H9 (cell line): Measurements from ENCODE around the gene DGKB. TPM values are rescaled to one million over a fixed set of nuclear protein-coding genes. Genes with fewer than 3 reads are reported as not detected.

Source experiments
- DNase-seq: peaks from one replicate; pipeline ENCODE4 v3.0.0-alpha.2; 2017
- H2AFZ ChIP-seq: one replicate; pipeline ENCODE4 v1.6.1; 2013; ENCODE audit warnings: mild to moderate bottlenecking, low read length, control low read depth, moderate library complexity
- H2AK5ac ChIP-seq: 2 replicates; pipeline ENCODE4 v1.6.1; 2013; ENCODE audit warnings: low read length, control low read depth, mixed read lengths; ENCODE audit not compliant: insufficient read length
- H2BK120ac ChIP-seq: one replicate; pipeline ENCODE4 v1.6.1; 2013; ENCODE audit warnings: low read depth, mild to moderate bottlenecking, low read length, control low read depth, inconsistent platforms; ENCODE audit not compliant: poor library complexity, severe bottlenecking
- H2BK12ac ChIP-seq: 2 replicates; pipeline ENCODE4 v1.6.1; 2013; ENCODE audit warnings: low read length, control low read depth, mixed read lengths, low read depth; ENCODE audit not compliant: insufficient read length
- H2BK15ac ChIP-seq: 2 replicates; pipeline ENCODE4 v1.6.1; 2013; ENCODE audit warnings: low read depth, low read length, control low read depth
- H2BK20ac ChIP-seq: one replicate; pipeline ENCODE4 v1.6.1; 2013; ENCODE audit warnings: low read depth, mild to moderate bottlenecking, low read length, control low read depth, inconsistent platforms; ENCODE audit not compliant: poor library complexity, severe bottlenecking
- H2BK5ac ChIP-seq: 2 replicates; pipeline ENCODE4 v1.6.1; 2013; ENCODE audit warnings: low read length, control low read depth, mixed read lengths; ENCODE audit not compliant: insufficient read length
- H3K14ac ChIP-seq: 2 replicates; pipeline ENCODE4 v1.6.1; 2013; ENCODE audit warnings: low read length, control low read depth; ENCODE audit not compliant: insufficient read depth
- H3K18ac ChIP-seq: 2 replicates; pipeline ENCODE4 v1.6.1; 2013; ENCODE audit warnings: low read depth, mild to moderate bottlenecking, mixed read lengths, low read length, control low read depth; ENCODE audit not compliant: insufficient read length
- H3K23ac ChIP-seq: 2 replicates; pipeline ENCODE4 v1.6.1; 2013; ENCODE audit warnings: low read length, control low read depth, mixed read lengths, low read depth; ENCODE audit not compliant: insufficient read length
- H3K23me2 ChIP-seq: 2 replicates; pipeline ENCODE4 v1.6.1; 2013; ENCODE audit warnings: low read depth, mild to moderate bottlenecking, mixed read lengths, low read length, control low read depth; ENCODE audit not compliant: insufficient read length, poor library complexity, severe bottlenecking
- H3K27ac ChIP-seq: 2 replicates; pipeline ENCODE4 v1.5.1; 2013; ENCODE audit warnings: low read length, control low read depth, mixed read lengths, low read depth; ENCODE audit not compliant: insufficient read length
- H3K27me3 ChIP-seq: 2 replicates; pipeline ENCODE4 v1.6.1; 2013; ENCODE audit warnings: low read length, control low read depth, inconsistent platforms; ENCODE audit not compliant: insufficient read depth
- H3K4ac ChIP-seq: 2 replicates; pipeline ENCODE4 v1.6.1; 2013; ENCODE audit warnings: low read depth, mild to moderate bottlenecking, control low read depth, inconsistent platforms, low read length, moderate library complexity
- H3K4me1 ChIP-seq: 2 replicates; pipeline ENCODE4 v1.6.1; 2013; ENCODE audit warnings: low read length, control low read depth, inconsistent platforms; ENCODE audit not compliant: insufficient read depth
- H3K4me2 ChIP-seq: 2 replicates; pipeline ENCODE4 v1.6.1; 2013; ENCODE audit warnings: low read length, control low read depth, mixed read lengths; ENCODE audit not compliant: insufficient read length, insufficient read depth
- H3K56ac ChIP-seq: 2 replicates; pipeline ENCODE4 v1.6.1; 2013; ENCODE audit warnings: low read depth, mild to moderate bottlenecking, mixed read lengths, low read length, control low read depth; ENCODE audit not compliant: insufficient read length
- H3K79me1 ChIP-seq: 2 replicates; pipeline ENCODE4 v1.6.1; 2013; ENCODE audit warnings: low read depth, mild to moderate bottlenecking, moderate library complexity, low read length, control low read depth, inconsistent platforms; ENCODE audit not compliant: insufficient read depth, poor library complexity, severe bottlenecking
- H3K79me2 ChIP-seq: 2 replicates; pipeline ENCODE4 v1.6.1; 2013; ENCODE audit warnings: low read length, control low read depth, inconsistent platforms; ENCODE audit not compliant: insufficient read depth
- H3K9ac ChIP-seq: 2 replicates; pipeline ENCODE4 v1.6.1; 2013; ENCODE audit warnings: low read length, control low read depth, mixed read lengths; ENCODE audit not compliant: insufficient read length; ENCODE audit errors: extremely low read depth
- H3K9me3 ChIP-seq: one replicate; pipeline ENCODE4 v1.6.1; 2013; ENCODE audit warnings: low read depth, low read length, inconsistent platforms; ENCODE audit not compliant: control insufficient read depth
- H3T11ph ChIP-seq: one replicate; pipeline ENCODE4 v1.6.1; 2013; ENCODE audit warnings: mild to moderate bottlenecking, low read length, control low read depth, inconsistent platforms
- H4K20me1 ChIP-seq: one replicate; pipeline ENCODE4 v1.6.1; 2013; ENCODE audit not compliant: control insufficient read depth, insufficient read length, insufficient read depth
- H4K5ac ChIP-seq: 2 replicates; pipeline ENCODE4 v1.6.1; 2013; ENCODE audit warnings: low read depth, mild to moderate bottlenecking, mixed read lengths, low read length, control low read depth; ENCODE audit not compliant: insufficient read length
- H4K8ac ChIP-seq: replicated peaks from 2 replicates; pipeline ENCODE4 v1.6.1; 2013; ENCODE audit warnings: low read length, control low read depth, mixed read lengths, low read depth; ENCODE audit not compliant: insufficient read length
- H4K91ac ChIP-seq: 2 replicates; pipeline ENCODE4 v1.6.1; 2013; ENCODE audit warnings: low read depth, mild to moderate bottlenecking, moderate library complexity, mixed read lengths, low read length, control low read depth; ENCODE audit not compliant: insufficient read length
- H3K27ac Mint-ChIP-seq, 3 experiments: 2 replicates in 2 of 3; 3 replicates in 1 of 3; pipeline ENCODE4 v1.8.0; 2020 to 2021; ENCODE audit warnings: mixed read lengths in 3 of 3, mild to moderate bottlenecking in 1 of 3, moderate library complexity in 1 of 3
- H3K27me3 Mint-ChIP-seq: 2 replicates; pipeline ENCODE4 v1.8.0; 2021; ENCODE audit warnings: low read depth, mild to moderate bottlenecking, moderate library complexity, mixed read lengths
- H3K36me3 Mint-ChIP-seq, 3 experiments: 2 replicates in 2 of 3; 3 replicates in 1 of 3; pipeline ENCODE4 v1.8.0; 2020 to 2021; ENCODE audit warnings: low read depth in 3 of 3, mixed read lengths in 3 of 3; ENCODE audit not compliant: insufficient read depth in 1 of 3
- H3K4me1 Mint-ChIP-seq, 2 experiments: 2 replicates each; pipeline ENCODE4 v1.8.0; 2020; ENCODE audit warnings: mixed read lengths in 2 of 2
- H3K4me3 Mint-ChIP-seq, 2 experiments: 2 replicates in 1 of 2; 3 replicates in 1 of 2; pipeline ENCODE4 v1.8.0; 2020 to 2021; ENCODE audit warnings: mild to moderate bottlenecking in 2 of 2, mixed read lengths in 2 of 2, moderate library complexity in 1 of 2
- H3K9me3 Mint-ChIP-seq, 2 experiments: 2 replicates in 1 of 2; 3 replicates in 1 of 2; pipeline ENCODE4 v1.8.0; 2020; ENCODE audit warnings: mild to moderate bottlenecking in 2 of 2, mixed read lengths in 2 of 2, moderate library complexity in 1 of 2
- CTCF ChIP-seq: fragments of 200-600 bp; sonication (generic); conservative IDR thresholded peaks from 3 replicates; pipeline ENCODE4 v1.8.0; 2021; ENCODE audit warnings: antibody characterized with exemption, mild to moderate bottlenecking
- WGBS: extraction: QIAGEN DNeasy Blood & Tissue Kit; methylation state at CpG from one replicate; pipeline ENCODE4 v1.1.7; 2013; ENCODE audit warnings: missing lambda C conversion rate, low lambda C conversion rate, mixed read lengths; ENCODE audit not compliant: insufficient read length; ENCODE audit errors: extremely low coverage; 5-methylcytosine and 5-hydroxymethylcytosine counted together
- total RNA-seq: library from RNA; stranded (reverse); gene quantifications from 2 replicates; pipeline ENCODE4 v1.2.1, GENCODE V29; 2021

The DGKB gene
- total RNA-seq, 1 experiment from 2014 or later, result 0.26 TPM

- Histone ChIP-seq H2BK12ac (no peak overlapping the region), H4K5ac (no peak overlapping the region), H2AFZ (no peak overlapping the region), H3K27me3 (no peaks in the 10 kb centered on the region), H3K79me1 (no peaks in the 10 kb centered on the region), H3K18ac (no peak overlapping the region), H3K27ac (no peak overlapping the region), H4K91ac (no peak overlapping the region), H3T11ph (no peak overlapping the region), H3K9ac (no peak overlapping the region), H3K4me1 (no peaks in the 10 kb centered on the region), H2AK5ac (no peak overlapping the region), H3K4me2 (no peak overlapping the region), H2BK15ac (no peak overlapping the region), H2BK20ac (no peak overlapping the region), H4K8ac (no peak overlapping the region), H3K56ac (no peak overlapping the region), H3K9me3 (no peaks in the 10 kb centered on the region), H2BK5ac (no peak overlapping the region), H3K4ac (no peak overlapping the region), H3K23ac (no peak overlapping the region), H2BK120ac (no peak overlapping the region), H4K20me1 (no peaks in the 10 kb centered on the region), H3K14ac (no peak overlapping the region), H3K79me2 (no peaks in the 10 kb centered on the region), H3K23me2 (no peaks in the 10 kb centered on the region)
- Mint-ChIP-seq H3K4me3 (no peak overlapping the region), H3K9me3 (no peaks in the 10 kb centered on the region), H3K27ac (no peak overlapping the region), H3K27me3 (no peaks in the 10 kb centered on the region), H3K4me1 (peaks cover 7 to 12% of the 10 kb centered on the region in 2 experiments; a peak in 3 of 4 replicates), H3K36me3 (no peaks in the 10 kb centered on the region)
- WGBS, result no CpG with 5 or more reads among the region's 3 CpGs
- no peak for TF ChIP-seq CTCF
- no peak for DNase-seq
Measured at GRCh38 chr7:14687777-14688176, 214.8 kb downstream of the DGKB start.
